Measurements from ENCODE around the gene OLFML2A. TPM values are rescaled to one million over a fixed set of nuclear protein-coding genes. Genes with fewer than 3 reads are reported as not detected.

OLFML2A gene
- total and polyA plus RNA-seq, 2 of the 13 experiments (the other 11 are each of a cell fraction or from before 2014, with no cell fraction given), result 0.01 to 0.02 TPM

- TF ChIP-seq, protein P1, sequence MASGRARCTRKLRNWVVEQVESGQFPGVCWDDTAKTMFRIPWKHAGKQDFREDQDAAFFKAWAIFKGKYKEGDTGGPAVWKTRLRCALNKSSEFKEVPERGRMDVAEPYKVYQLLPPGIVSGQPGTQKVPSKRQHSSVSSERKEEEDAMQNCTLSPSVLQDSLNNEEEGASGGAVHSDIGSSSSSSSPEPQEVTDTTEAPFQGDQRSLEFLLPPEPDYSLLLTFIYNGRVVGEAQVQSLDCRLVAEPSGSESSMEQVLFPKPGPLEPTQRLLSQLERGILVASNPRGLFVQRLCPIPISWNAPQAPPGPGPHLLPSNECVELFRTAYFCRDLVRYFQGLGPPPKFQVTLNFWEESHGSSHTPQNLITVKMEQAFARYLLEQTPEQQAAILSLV (CRISPR knock-in tag; IDR thresholded peaks at IDR 0.05; ENCODE audit: borderline replicate concordance), result peak; percentile 80; the same call in 1 of the 2 replicates
- TF ChIP-seq ZNF547 (CRISPR knock-in tag; IDR thresholded peaks at IDR 0.05) (0 out of 2 replicates have a peak, but pooled peaks have one; percentile 32), ZNF580 (CRISPR knock-in tag; IDR thresholded peaks at IDR 0.05; ENCODE audit: borderline replicate concordance, low read depth) (peak; percentile 75; the same call in 1 of the 2 replicates), IRF2 (CRISPR knock-in tag; IDR thresholded peaks at IDR 0.05) (no peak), ZNF350 (CRISPR knock-in tag; IDR thresholded peaks at IDR 0.05; ENCODE audit: borderline replicate concordance, low read depth) (peak; percentile 51; the same call in 1 of the 2 replicates), SPEN (CRISPR knock-in tag; IDR thresholded peaks at IDR 0.05; ENCODE audit: low read depth) (0 out of 2 replicates have a peak, but pooled peaks have one; percentile 23), LBX2 (CRISPR knock-in tag; IDR thresholded peaks at IDR 0.05; ENCODE audit: borderline replicate concordance) (no peak), HDAC1 (CRISPR knock-in tag; IDR thresholded peaks at IDR 0.05) (0 out of 2 replicates have a peak, but pooled peaks have one; percentile 24), HES4 (CRISPR knock-in tag; IDR thresholded peaks at IDR 0.05; ENCODE audit: borderline replicate concordance) (0 out of 2 replicates have a peak, but pooled peaks have one; percentile 54), ZBTB7B (CRISPR knock-in tag; IDR thresholded peaks at IDR 0.05) (0 out of 2 replicates have a peak, but pooled peaks have one; percentile 69)
- TF ChIP-seq, protein P2, sequence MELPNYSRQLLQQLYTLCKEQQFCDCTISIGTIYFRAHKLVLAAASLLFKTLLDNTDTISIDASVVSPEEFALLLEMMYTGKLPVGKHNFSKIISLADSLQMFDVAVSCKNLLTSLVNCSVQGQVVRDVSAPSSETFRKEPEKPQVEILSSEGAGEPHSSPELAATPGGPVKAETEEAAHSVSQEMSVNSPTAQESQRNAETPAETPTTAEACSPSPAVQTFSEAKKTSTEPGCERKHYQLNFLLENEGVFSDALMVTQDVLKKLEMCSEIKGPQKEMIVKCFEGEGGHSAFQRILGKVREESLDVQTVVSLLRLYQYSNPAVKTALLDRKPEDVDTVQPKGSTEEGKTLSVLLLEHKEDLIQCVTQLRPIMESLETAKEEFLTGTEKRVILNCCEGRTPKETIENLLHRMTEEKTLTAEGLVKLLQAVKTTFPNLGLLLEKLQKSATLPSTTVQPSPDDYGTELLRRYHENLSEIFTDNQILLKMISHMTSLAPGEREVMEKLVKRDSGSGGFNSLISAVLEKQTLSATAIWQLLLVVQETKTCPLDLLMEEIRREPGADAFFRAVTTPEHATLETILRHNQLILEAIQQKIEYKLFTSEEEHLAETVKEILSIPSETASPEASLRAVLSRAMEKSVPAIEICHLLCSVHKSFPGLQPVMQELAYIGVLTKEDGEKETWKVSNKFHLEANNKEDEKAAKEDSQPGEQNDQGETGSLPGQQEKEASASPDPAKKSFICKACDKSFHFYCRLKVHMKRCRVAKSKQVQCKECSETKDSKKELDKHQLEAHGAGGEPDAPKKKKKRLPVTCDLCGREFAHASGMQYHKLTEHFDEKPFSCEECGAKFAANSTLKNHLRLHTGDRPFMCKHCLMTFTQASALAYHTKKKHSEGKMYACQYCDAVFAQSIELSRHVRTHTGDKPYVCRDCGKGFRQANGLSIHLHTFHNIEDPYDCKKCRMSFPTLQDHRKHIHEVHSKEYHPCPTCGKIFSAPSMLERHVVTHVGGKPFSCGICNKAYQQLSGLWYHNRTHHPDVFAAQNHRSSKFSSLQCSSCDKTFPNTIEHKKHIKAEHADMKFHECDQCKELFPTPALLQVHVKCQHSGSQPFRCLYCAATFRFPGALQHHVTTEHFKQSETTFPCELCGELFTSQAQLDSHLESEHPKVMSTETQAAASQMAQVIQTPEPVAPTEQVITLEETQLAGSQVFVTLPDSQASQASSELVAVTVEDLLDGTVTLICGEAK (IDR thresholded peaks at IDR 0.05), result no peak
- TF ChIP-seq, protein P2 (CRISPR knock-in tag; IDR thresholded peaks at IDR 0.05), result no peak
- TF ChIP-seq, protein P3, sequence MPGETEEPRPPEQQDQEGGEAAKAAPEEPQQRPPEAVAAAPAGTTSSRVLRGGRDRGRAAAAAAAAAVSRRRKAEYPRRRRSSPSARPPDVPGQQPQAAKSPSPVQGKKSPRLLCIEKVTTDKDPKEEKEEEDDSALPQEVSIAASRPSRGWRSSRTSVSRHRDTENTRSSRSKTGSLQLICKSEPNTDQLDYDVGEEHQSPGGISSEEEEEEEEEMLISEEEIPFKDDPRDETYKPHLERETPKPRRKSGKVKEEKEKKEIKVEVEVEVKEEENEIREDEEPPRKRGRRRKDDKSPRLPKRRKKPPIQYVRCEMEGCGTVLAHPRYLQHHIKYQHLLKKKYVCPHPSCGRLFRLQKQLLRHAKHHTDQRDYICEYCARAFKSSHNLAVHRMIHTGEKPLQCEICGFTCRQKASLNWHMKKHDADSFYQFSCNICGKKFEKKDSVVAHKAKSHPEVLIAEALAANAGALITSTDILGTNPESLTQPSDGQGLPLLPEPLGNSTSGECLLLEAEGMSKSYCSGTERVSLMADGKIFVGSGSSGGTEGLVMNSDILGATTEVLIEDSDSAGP (CRISPR knock-in tag; IDR thresholded peaks at IDR 0.05; ENCODE audit: borderline replicate concordance), result peak; percentile 86
Measured at GRCh38 chr9:124852829-124853531, 76.0 kb downstream of the OLFML2A start, which contains the start of gene WDR38 (continued).

Data from HepG2 (cell line).